ENCODE results near the gene KLHDC7B. TPM values are rescaled to one million over a fixed set of nuclear protein-coding genes. Genes with fewer than 3 reads are reported as not detected.

KLHDC7B gene
- total RNA-seq, 2 donors from 2014 or later, result 0.07 to 0.16 TPM

DNA sequence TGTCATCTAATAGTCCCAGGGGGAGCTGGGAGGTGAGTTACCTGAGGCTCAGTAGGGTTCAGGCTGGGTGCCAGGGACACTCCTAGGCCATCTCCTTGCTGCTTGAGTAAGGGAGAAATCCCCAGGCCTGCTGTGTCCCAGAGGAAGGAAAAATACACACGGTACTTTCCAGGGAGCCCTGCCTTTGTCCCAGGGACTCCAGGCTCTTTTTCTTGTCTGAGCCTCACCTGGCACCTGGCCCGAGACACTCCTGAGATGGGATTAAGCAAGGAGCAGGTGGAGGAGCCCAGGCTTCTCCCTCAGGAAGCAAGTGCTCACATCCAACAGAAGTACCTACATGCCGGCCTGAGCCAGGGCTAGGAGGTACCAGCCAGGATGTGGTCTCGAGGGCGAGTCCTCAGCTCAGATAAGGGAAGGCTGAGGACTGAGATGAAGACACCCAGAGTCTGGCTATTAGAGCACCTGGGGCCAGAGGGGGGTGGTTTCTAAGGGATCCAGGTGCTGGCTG, 899 bp upstream of the KLHDC7B start:
- Histone ChIP-seq H3K27ac (peak overlapping the region; percentile 35), H3K27me3 (peaks cover 32% of the 10 kb centered on the region), H3K9ac (ENCODE audit: low read depth in 2 of 2, low read length in 2 of 2) (peak overlapping the region; percentile 48 to 58), H3K4me1 (no peaks in the 10 kb centered on the region), H3K36me3 (no peaks in the 10 kb centered on the region), H3K4me3 (no peak overlapping the region), H3K9me3 (no peaks in the 10 kb centered on the region)
- intact Hi-C loops (cut with DNase I), result no loop called here
- TF ChIP-seq, protein P1, sequence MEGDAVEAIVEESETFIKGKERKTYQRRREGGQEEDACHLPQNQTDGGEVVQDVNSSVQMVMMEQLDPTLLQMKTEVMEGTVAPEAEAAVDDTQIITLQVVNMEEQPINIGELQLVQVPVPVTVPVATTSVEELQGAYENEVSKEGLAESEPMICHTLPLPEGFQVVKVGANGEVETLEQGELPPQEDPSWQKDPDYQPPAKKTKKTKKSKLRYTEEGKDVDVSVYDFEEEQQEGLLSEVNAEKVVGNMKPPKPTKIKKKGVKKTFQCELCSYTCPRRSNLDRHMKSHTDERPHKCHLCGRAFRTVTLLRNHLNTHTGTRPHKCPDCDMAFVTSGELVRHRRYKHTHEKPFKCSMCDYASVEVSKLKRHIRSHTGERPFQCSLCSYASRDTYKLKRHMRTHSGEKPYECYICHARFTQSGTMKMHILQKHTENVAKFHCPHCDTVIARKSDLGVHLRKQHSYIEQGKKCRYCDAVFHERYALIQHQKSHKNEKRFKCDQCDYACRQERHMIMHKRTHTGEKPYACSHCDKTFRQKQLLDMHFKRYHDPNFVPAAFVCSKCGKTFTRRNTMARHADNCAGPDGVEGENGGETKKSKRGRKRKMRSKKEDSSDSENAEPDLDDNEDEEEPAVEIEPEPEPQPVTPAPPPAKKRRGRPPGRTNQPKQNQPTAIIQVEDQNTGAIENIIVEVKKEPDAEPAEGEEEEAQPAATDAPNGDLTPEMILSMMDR (IDR thresholded peaks at IDR 0.05), result no peak
- DNase-seq, result peak; percentile 62

DNA sequence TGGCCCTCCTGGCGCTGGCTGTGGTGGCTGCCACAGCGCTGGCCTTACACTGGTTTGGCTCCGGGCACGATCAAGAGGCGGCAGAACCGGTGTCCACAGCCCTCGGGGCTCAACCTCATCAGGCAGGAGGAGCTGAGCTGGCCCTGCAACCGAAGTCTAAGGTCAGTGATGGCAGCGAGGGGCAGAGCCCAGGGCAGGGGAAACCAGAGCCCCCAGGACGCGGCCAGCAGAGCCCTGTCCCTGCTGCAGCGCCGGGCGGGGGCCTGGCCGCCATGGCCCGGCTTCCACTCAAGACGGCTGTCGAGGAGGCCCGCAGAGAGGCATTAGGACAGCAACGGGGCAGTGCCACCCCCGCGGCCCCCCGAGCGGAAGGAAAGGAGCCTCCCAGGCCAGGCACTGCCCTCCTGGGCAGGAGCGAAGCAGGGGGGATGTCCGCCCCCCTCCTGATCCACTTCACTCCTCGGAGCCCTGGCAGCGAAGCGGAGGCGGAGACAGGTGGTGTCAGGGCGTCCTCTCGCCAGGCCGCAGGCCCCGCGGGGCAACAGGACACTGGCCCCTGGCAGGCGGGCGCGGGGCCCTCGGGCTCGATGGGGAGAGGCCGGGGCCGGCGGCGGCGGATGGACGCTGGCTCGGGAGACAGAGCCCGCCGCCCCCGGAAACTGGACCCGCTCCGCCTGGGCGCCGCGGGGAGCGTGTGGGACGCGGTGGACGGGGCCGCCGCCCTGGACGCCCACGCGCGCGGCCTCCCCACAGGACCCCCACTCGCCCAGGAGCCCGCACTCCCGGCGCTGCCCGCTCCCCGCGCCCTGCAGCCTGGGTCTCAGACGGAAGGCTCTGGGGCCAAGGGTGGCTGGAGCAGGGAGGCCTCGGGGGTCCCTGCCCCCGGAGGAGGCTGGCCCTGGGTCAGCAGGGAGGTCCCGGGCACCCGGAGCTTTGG, 895 bp downstream of the KLHDC7B start:
- Histone ChIP-seq H3K4me1 (no peaks in the 10 kb centered on the region), H3K9me3 (no peaks in the 10 kb centered on the region), H3K27ac (no peak overlapping the region), H3K36me3 (no peaks in the 10 kb centered on the region), H3K27me3 (peaks cover 32% of the 10 kb centered on the region), H3K9ac (ENCODE audit: low read depth in 2 of 2, low read length in 2 of 2) (no peak overlapping the region), H3K4me3 (no peak overlapping the region)
- no peak for DNase-seq
- intact Hi-C loops (cut with DNase I), result no loop called here
- TF ChIP-seq, protein P1 (IDR thresholded peaks at IDR 0.05), result no peak

DNA sequence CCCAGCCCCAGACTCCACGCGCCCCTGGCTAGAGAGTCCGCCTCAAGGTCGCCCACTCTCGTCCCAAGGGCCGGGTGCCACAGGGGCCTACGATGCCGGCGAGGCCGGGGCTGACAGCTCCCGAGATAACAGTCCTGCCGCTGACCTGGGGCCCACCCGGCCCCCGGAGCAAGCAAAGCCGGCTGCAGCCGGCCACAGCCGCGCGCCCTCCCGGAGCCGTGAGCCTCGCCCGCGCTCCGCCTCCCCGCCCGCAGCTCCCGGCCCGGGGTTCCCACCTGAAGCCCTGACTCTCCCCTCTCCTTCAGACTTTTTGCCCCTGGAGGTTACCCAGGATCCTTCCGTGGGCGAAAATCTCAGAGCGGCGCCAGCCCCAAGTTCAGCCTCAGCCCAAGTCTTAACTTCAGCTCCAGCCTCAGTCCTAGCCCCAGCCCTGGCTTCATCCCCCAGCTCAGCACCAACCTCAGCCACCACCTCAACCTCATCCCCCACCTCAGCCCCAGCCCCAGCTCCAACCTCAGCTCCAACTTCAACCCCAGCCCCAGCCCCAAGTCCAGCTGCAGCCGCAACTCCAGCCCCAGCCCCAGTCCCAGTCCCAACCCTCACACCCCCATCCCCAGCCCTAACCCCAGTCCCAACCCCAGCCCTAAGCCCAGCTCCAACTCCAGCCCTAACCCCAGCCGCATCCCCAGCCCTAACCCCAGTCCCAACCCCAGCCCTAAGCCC, 1.7 kb downstream of the KLHDC7B start:
- Histone ChIP-seq H3K36me3 (no peaks in the 10 kb centered on the region), H3K9me3 (no peaks in the 10 kb centered on the region), H3K27ac (no peak overlapping the region), H3K27me3 (peaks cover 32% of the 10 kb centered on the region), H3K9ac (ENCODE audit: low read depth in 2 of 2, low read length in 2 of 2) (no peak overlapping the region), H3K4me3 (no peak overlapping the region), H3K4me1 (no peaks in the 10 kb centered on the region)
- DNase-seq, result no peak
- TF ChIP-seq, protein P1 (IDR thresholded peaks at IDR 0.05), result no peak
- intact Hi-C loops (cut with DNase I), result no loop called here

DNA sequence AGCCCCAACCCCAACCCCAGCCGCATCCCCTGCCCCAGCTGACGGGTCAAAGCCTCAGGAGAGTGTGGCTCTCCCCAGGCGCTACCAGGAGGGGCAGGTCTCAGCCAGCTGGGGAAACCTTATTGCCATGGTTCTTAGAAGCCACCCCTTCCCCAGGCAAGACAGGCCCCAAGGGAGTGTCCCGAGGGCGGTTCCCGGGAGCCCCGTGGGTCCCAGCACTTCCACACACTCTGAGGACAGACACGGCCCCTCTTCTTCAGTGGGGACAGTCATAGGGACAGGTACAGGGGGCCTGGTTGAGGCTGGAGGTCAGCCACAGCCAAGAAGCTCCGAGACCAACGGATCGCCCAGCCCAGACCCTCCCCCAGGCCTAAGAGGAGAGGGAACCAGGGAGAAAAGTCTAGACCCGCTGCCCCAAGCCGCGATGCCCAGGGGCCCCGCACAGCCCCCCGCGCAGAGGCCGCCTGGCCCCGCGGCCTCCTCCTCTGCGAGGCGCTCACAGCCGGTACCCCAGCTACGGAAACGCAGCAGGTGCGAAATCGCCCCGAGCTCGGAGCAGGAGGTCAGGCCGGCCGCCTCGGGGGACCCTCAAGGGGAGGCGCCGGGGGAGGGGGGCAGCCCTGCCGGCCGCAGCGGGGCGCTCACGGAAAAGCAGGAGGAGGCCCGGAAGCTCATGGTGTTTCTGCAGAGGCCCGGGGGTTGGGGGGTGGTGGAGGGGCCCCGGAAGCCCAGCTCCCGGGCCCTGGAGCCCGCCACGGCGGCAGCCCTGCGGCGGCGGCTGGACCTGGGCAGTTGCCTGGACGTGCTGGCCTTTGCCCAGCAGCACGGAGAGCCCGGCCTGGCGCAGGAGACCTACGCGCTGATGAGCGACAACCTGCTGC, 2.6 kb downstream of the KLHDC7B start:
- Histone ChIP-seq H3K27me3 (peaks cover 32% of the 10 kb centered on the region), H3K4me3 (peak overlapping the region; percentile 18)
- intact Hi-C loops (cut with DNase I), result no loop called here

More for the DNA sequence above, 2.6 kb downstream of the KLHDC7B start:
- no peaks in the 10 kb centered on the region for H3K36me3 ChIP-seq
- no peaks in the 10 kb centered on the region for H3K9me3 ChIP-seq
- H3K9ac ChIP-seq (ENCODE audit: low read depth in 2 of 2, low read length in 2 of 2), result peak overlapping the region in 1 of 2 donors; percentile 60
- no peaks in the 10 kb centered on the region for H3K4me1 ChIP-seq
- no peak overlapping the region for H3K27ac ChIP-seq
- TF ChIP-seq, protein P1 (IDR thresholded peaks at IDR 0.05), result no peak
- no peak for DNase-seq
